IPS DF 6.9 (cell line): ENCODE measurements around the gene UBE2R2.
"Not testable (repeated sequence)": the region's sequence is repeated elsewhere in the genome, so short reads cannot be mapped to it uniquely, and the experiment has no call there.

Experiments
- DNase-seq: peaks from one replicate; pipeline ENCODE4 v3.0.0-alpha.2; 2013; ENCODE audit warnings: low read depth, low spot score
- H3K27ac ChIP-seq: one replicate; pipeline ENCODE4 v1.5.1; 2013; ENCODE audit warnings: low read length, control low read depth
- H3K27me3 ChIP-seq: 2 replicates; pipeline ENCODE4 v1.6.1; 2013; ENCODE audit warnings: mild to moderate bottlenecking, low read length; ENCODE audit not compliant: control insufficient read depth, insufficient read depth
- H3K36me3 ChIP-seq: 2 replicates; pipeline ENCODE4 v1.6.1; 2013; ENCODE audit warnings: low read length; ENCODE audit not compliant: control insufficient read depth, insufficient read depth
- H3K4me1 ChIP-seq: 2 replicates; pipeline ENCODE4 v1.6.1; 2013; ENCODE audit warnings: low read length; ENCODE audit not compliant: control insufficient read depth, insufficient read depth
- H3K4me3 ChIP-seq: 2 replicates; pipeline ENCODE4 v1.5.1; 2013; ENCODE audit warnings: mild to moderate bottlenecking, low read length
- H3K9me3 ChIP-seq: 2 replicates; pipeline ENCODE4 v1.6.1; 2013; ENCODE audit warnings: low read length, inconsistent platforms; ENCODE audit not compliant: control insufficient read depth, insufficient read depth
- WGBS: extraction: QIAGEN DNeasy Blood & Tissue Kit; methylation state at CpG from one replicate; pipeline ENCODE4 v1.1.7; 2013; ENCODE audit warnings: mixed read lengths, missing lambda C conversion rate; ENCODE audit not compliant: insufficient read length, insufficient coverage; 5-methylcytosine and 5-hydroxymethylcytosine counted together

The UBE2R2 gene

GRCh38 chr9:33840381-33840780, 23.4 kb downstream of the UBE2R2 start:
- DNase-seq: no peak
- H3K27me3 ChIP-seq: no peaks in the 10 kb centered on the region
- no peak overlapping the region for H3K27ac ChIP-seq
- no peaks in the 10 kb centered on the region for H3K4me1 ChIP-seq
- no CpG with 5 or more reads among the region's 2 CpGs for WGBS
- H3K9me3 ChIP-seq: no peaks in the 10 kb centered on the region
- H3K4me3 ChIP-seq: no peak overlapping the region
- H3K36me3 ChIP-seq: no peaks in the 10 kb centered on the region

- DNase-seq: no peak
- WGBS: no CpG with 5 or more reads among the region's 5 CpGs
- Histone ChIP-seq H3K36me3 (no peaks in the 10 kb centered on the region), H3K27ac (no peak overlapping the region), H3K9me3 (no peaks in the 10 kb centered on the region), H3K4me1 (no peaks in the 10 kb centered on the region), H3K4me3 (no peak overlapping the region), H3K27me3 (no peaks in the 10 kb centered on the region)
Observed at GRCh38 chr9:33843312-33843961, 26.5 kb downstream of the UBE2R2 start.

GRCh38 chr9:33846231-33846630, 29.3 kb downstream of the UBE2R2 start:
- Histone ChIP-seq H3K9me3 (no peaks in the 10 kb centered on the region), H3K27ac (no peak overlapping the region), H3K4me1 (no peaks in the 10 kb centered on the region), H3K27me3 (no peaks in the 10 kb centered on the region), H3K36me3 (no peaks in the 10 kb centered on the region), H3K4me3 (no peak overlapping the region)
- no peak for DNase-seq
- no CpG with 5 or more reads among the region's 4 CpGs for WGBS

GRCh38 chr9:33847894-33848205, 30.9 kb downstream of the UBE2R2 start:
- H3K27me3 ChIP-seq, H3K4me3 ChIP-seq, H3K27ac ChIP-seq, H3K36me3 ChIP-seq, DNase-seq, H3K4me1 ChIP-seq, H3K9me3 ChIP-seq: not testable (repeated sequence)
- WGBS: no CpG with 5 or more reads among the region's 3 CpGs

- Histone ChIP-seq H3K4me1 (no peaks in the 10 kb centered on the region), H3K27me3 (no peaks in the 10 kb centered on the region), H3K36me3 (no peaks in the 10 kb centered on the region), H3K9me3 (no peaks in the 10 kb centered on the region), H3K4me3 (no peak overlapping the region), H3K27ac (no peak overlapping the region)
- WGBS: no CpG with 5 or more reads among the region's 4 CpGs
- no peak for DNase-seq
Observed at GRCh38 chr9:33850267-33850629, 33.3 kb downstream of the UBE2R2 start.

GRCh38 chr9:33850677-33851076, 33.7 kb downstream of the UBE2R2 start:
- Histone ChIP-seq H3K4me3 (no peak overlapping the region), H3K27me3 (no peaks in the 10 kb centered on the region), H3K4me1 (no peaks in the 10 kb centered on the region), H3K27ac (no peak overlapping the region), H3K9me3 (no peaks in the 10 kb centered on the region), H3K36me3 (no peaks in the 10 kb centered on the region)
- DNase-seq: no peak

- H3K27me3 ChIP-seq: no peaks in the 10 kb centered on the region
- no peaks in the 10 kb centered on the region for H3K4me1 ChIP-seq
- no peaks in the 10 kb centered on the region for H3K9me3 ChIP-seq
- H3K27ac ChIP-seq: no peak overlapping the region
- no CpG with 5 or more reads among the region's 1 CpG for WGBS
- no peak overlapping the region for H3K4me3 ChIP-seq
- H3K36me3 ChIP-seq: no peaks in the 10 kb centered on the region
- DNase-seq: no peak
Observed at GRCh38 chr9:33851301-33851700, 34.3 kb downstream of the UBE2R2 start.

- Histone ChIP-seq H3K4me3 (no peak overlapping the region), H3K27ac (no peak overlapping the region), H3K9me3 (no peaks in the 10 kb centered on the region), H3K4me1 (no peaks in the 10 kb centered on the region), H3K36me3 (no peaks in the 10 kb centered on the region), H3K27me3 (no peaks in the 10 kb centered on the region)
- peak; percentile 20 for DNase-seq
- WGBS: no CpG with 5 or more reads among the region's 8 CpGs
Observed at GRCh38 chr9:33852216-33852826, 35.4 kb downstream of the UBE2R2 start.

GRCh38 chr9:33856247-33856646, 39.3 kb downstream of the UBE2R2 start:
- no peaks in the 10 kb centered on the region for H3K4me1 ChIP-seq
- no peak overlapping the region for H3K4me3 ChIP-seq
- no peaks in the 10 kb centered on the region for H3K27me3 ChIP-seq
- no peak for DNase-seq
- H3K36me3 ChIP-seq: no peaks in the 10 kb centered on the region
- no peaks in the 10 kb centered on the region for H3K9me3 ChIP-seq
- H3K27ac ChIP-seq: no peak overlapping the region

- H3K9me3 ChIP-seq: no peaks in the 10 kb centered on the region
- no peaks in the 10 kb centered on the region for H3K27me3 ChIP-seq
- no CpG with 5 or more reads among the region's 3 CpGs for WGBS
- H3K36me3 ChIP-seq: no peaks in the 10 kb centered on the region
- H3K27ac ChIP-seq: no peak overlapping the region
- H3K4me3 ChIP-seq: no peak overlapping the region
- H3K4me1 ChIP-seq: no peaks in the 10 kb centered on the region
- no peak for DNase-seq
Observed at GRCh38 chr9:33858423-33858822, 41.5 kb downstream of the UBE2R2 start.

GRCh38 chr9:33860200-33860871, 43.4 kb downstream of the UBE2R2 start:
- H3K4me3 ChIP-seq: no peak overlapping the region
- no peaks in the 10 kb centered on the region for H3K9me3 ChIP-seq
- WGBS: no CpG with 5 or more reads among the region's 1 CpG
- H3K27me3 ChIP-seq: no peaks in the 10 kb centered on the region
- no peak overlapping the region for H3K27ac ChIP-seq
- H3K4me1 ChIP-seq: no peaks in the 10 kb centered on the region
- H3K36me3 ChIP-seq: no peaks in the 10 kb centered on the region
- DNase-seq: no peak
